Measurements from ENCODE around the gene SRSF4.
"Not testable (repeated sequence)": the region's sequence is repeated elsewhere in the genome, so short reads cannot be mapped to it uniquely, and the experiment has no call there.

Gene SRSF4

DNA sequence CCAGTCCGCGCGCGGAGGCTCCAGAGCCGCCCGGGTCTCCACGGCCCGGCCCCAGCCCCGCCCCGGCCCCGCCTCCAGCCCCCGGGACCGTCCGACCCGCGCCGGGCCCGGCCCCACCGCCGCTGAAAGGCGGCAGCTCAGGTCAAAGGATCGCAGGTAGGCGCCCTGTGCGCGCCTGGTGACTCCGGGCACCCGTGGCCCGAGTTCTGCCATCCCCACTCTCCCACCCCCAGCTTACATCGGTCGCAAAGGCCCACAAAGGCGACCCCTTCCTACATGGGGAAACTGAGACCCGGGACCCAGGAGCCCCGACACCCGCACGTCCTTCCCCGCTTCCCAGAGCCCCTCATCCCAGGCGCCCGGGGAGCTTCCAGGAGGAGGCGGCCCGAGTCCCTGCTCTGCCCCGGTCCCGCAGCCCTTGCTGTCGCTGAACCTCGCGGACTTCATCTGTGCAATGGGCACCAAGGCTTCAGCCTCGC is 57.8 kb downstream of the SRSF4 start, which contains the start of gene TMEM200B:
Gene TMEM200B, minus strand, starts transcription at position 17 of the 479 bp plus-strand sequence. CDS start 2,075 bp downstream, outside the sequence.
- DNase-seq = no peak

DNA sequence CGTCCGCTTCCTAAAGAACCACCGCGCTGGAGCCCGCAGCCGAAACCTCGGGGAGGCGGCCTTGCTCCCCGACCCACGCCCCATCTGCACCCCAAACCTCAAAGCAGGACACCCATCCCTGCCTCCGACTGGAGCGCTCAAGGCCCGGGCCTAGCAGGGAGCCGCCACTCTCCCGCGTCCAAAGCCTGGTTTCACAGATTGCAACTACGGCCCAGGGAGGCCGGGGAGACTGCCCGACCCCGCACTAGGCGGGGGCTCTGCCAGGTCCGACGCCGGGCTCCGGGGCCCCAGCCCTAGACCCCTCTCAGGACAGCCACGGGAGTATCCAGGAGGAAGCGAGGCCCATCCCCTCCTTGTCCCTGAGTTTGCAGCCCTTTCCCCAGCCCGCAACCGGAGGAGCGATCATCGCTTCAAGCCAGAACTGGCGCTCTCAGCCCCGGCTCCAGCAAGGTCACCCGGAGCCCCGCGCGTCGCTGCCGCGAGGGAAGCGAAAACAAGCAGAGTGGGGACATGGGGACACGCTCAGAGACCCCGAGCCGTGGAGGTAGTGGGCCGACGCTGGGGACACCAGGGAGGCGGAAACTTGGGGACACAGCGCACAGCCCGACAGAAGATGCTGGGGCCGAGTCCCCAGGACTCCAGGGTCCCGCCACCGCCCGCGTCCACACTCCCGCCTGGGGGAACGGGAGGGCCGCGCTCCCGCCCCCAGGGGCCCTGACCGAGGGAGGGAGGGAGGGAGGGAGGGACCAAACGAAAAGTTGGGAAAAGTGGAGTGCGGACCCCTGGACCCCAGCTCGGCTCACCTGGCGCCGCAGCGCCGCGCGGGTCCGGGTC is 58.4 kb downstream of the SRSF4 start:
- no peak for DNase-seq

DNA sequence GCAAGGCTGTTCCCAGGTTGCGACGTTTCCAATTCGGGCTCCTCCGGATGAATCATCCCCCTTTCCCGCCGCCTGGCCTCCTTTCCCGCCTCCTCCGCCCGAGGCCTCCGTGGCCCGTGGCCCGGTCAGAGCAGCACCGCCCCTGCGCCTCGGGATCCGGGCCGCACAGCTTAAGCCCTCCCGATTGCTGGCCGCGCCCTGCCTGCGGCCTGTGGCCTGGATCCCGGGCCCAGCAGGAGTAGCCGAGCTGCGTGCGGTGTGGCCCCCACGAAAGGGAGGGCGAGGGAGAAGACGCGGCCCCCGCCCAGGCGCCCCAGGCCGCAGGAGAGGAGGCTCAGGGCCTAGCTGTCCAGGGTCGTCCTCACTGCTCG is 59.0 kb downstream of the SRSF4 start:
- DNase-seq = no peak

GRCh38 chr1:29121936-29122681 is 59.6 kb downstream of the SRSF4 start:
- no peak for DNase-seq

DNA sequence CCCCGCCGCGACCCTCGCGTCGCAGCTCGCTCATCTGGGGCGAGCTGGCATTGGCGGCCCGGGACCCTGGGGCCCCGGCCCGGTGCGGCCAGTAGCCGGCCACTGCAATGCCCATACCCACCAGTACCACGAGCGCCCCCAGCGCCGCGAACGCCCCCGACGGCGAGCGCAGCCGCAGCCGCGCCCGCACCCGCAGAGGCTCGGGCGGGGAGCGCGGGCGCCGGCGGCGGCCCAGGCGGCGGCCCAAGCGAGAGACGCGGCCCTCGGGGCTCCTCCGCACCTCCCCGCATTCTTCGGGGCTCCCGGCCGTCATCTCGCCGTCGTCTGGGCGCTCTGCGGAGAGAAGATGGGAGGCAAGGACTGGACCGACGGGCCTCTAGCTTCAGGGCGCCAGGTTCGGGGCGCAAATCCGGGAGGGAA is 60.2 kb downstream of the SRSF4 start:
- no peak for DNase-seq

- DNase-seq = no peak
These were observed 60.7 kb downstream of the SRSF4 start for GRCh38 chr1:29120947-29121485.

GRCh38 chr1:29120367-29120766 is 61.3 kb downstream of the SRSF4 start:
- no peak for DNase-seq

- no peak for DNase-seq
These were observed 62.4 kb downstream of the SRSF4 start for GRCh38 chr1:29119121-29119929.

GRCh38 chr1:29117381-29117780 is 64.3 kb downstream of the SRSF4 start:
- DNase-seq = no peak

DNA sequence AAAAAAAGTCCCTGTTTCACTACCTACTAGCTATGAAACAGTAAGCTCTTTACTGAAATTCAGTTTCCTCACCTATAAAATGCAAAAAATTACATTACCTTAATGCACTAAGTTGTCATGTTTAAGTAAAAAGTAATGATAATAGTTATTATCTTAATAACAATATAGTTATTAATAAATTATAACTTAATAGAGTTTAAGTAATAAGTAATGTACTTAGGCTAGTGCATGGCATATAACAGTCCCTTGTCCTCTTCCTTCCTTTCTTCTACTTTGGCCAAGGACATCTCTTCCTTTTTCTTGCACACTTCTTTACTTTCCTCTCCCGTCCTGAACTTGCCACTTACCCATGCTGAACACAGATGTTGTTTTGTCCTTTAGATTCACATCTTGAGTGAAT is 67.0 kb downstream of the SRSF4 start:
- DNase-seq = no peak

DNA sequence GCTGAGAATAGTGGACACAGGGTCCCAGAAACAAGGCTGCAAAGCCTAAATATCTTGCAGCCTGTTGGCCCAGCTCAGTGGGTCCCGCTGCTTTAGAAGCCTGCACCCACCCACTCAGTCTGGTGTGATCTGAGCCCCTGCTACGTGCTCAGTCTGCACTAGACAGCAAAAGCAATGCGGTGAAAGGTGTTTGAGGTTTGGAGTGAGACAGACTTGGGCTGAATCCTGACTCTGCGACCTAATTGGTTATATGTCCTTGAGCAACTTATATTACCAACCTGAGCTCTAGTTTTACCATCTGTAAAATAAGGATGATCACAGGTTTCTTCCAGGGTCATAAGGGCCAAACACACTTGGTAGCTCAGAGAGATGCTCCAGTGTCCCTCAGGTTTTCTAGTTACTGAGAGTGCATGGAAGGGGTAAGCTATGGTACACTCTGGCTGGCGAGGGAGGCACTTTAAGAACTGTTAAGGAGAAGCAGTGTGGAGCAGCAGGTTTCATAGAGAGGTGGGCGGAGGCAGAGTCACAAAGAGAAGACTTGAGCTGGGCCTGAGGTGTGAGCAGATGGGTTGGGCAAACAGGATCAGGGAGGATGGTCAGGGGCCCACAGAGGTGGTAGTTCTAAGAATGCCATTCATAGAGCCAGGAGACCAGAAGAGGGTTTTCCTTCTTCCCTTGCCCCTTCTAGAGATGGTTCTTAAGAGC is 68.1 kb downstream of the SRSF4 start:
- DNase-seq = no peak

- no peak for DNase-seq
These were observed 68.8 kb downstream of the SRSF4 start for GRCh38 chr1:29112705-29113412.

GRCh38 chr1:29108041-29108440 is 73.7 kb downstream of the SRSF4 start:
- DNase-seq = not testable (repeated sequence)

GRCh38 chr1:29105822-29106221 is 75.9 kb downstream of the SRSF4 start:
- no peak for DNase-seq

DNA sequence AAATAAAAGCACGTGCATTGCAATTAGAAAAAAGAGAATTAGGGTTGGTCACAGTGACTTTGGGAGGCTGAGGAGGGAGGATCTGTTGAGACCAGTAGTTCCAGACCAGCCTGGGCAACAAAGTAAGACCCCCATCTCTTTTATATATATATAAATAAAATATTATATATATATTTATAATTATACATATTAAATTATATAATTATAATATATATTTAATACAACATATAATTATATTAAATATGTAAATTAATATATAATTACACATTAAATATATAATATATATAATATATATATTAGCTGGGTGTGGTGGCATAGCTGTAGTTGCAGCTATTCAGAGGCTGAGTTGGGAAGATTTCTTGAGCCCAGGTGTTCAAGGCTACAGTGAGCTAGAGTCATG is 81.2 kb downstream of the SRSF4 start:
- no peak for DNase-seq

DNA sequence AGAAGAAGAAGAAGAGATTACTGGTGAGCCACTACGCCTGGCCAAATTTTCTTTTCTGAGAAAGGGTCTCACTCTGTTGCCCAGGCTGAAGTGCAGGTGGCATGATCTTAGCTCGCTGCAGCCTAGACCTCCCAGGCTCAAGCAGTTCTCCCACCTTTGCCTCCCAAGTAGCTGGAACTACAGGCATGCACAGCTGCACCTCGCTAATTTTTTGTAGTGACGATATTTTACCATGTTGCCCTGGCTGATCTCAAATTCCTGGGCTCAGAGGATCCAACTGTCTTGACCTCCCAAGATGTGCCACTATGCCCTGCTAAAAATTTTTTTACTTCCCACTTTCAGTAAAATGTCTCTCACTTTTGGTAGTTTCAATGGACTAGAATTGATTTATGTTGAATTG is 82.4 kb downstream of the SRSF4 start:
- DNase-seq = no peak
